ENCODE data around the gene DOCK6.
A peak's percentile ranks its signal among the peaks of the same experiment; 100 is the strongest.
"Not testable (repeated sequence)": the region's sequence is repeated elsewhere in the genome, so short reads cannot be mapped to it uniquely, and the experiment has no call there.

Gene DOCK6

GRCh38 chr19:11196406-11197287 is 65.7 kb downstream of the DOCK6 start:
- DNase-seq (ENCODE audit: low spot score): peak; percentile 52

GRCh38 chr19:11195681-11196080 is 66.6 kb downstream of the DOCK6 start:
- no peak for DNase-seq (ENCODE audit: low spot score)

- no peak for DNase-seq (ENCODE audit: low spot score)
Observed at GRCh38 chr19:11194656-11195558, 67.4 kb downstream of the DOCK6 start.

GRCh38 chr19:11194173-11194572 is 68.2 kb downstream of the DOCK6 start:
- DNase-seq (ENCODE audit: low spot score): no peak

- no peak for DNase-seq (ENCODE audit: low spot score)
Observed at GRCh38 chr19:11192957-11193939, 69.1 kb downstream of the DOCK6 start.

GRCh38 chr19:11191934-11192333 is 70.4 kb downstream of the DOCK6 start:
- DNase-seq (ENCODE audit: low spot score): no peak

- DNase-seq (ENCODE audit: low spot score): peak; percentile 59
Observed at GRCh38 chr19:11191273-11191755, 71.0 kb downstream of the DOCK6 start.

- no peak for DNase-seq (ENCODE audit: low spot score)
Observed at GRCh38 chr19:11190501-11190900, 71.8 kb downstream of the DOCK6 start.

- no peak for DNase-seq (ENCODE audit: low spot score)
Observed at GRCh38 chr19:11187441-11187840, 74.9 kb downstream of the DOCK6 start.

GRCh38 chr19:11182994-11183393 is 79.3 kb downstream of the DOCK6 start:
- DNase-seq (ENCODE audit: low spot score): peak; percentile 47

- peak; percentile 31 for DNase-seq (ENCODE audit: low spot score)
Observed at GRCh38 chr19:11181488-11181887, 80.8 kb downstream of the DOCK6 start.

- DNase-seq (ENCODE audit: low spot score): not testable (repeated sequence)
Observed at GRCh38 chr19:11180975-11181374, 81.3 kb downstream of the DOCK6 start.

GRCh38 chr19:11180346-11180745 is 82.0 kb downstream of the DOCK6 start:
- DNase-seq (ENCODE audit: low spot score): no peak

- DNase-seq (ENCODE audit: low spot score): no peak
Observed at GRCh38 chr19:11179716-11180297, 82.5 kb downstream of the DOCK6 start.

GRCh38 chr19:11179145-11179465 is 83.2 kb downstream of the DOCK6 start:
- DNase-seq (ENCODE audit: low spot score): not testable (repeated sequence)

GRCh38 chr19:11177592-11177991 is 84.7 kb downstream of the DOCK6 start:
- no peak for DNase-seq (ENCODE audit: low spot score)

- no peak for DNase-seq (ENCODE audit: low spot score)
Observed at GRCh38 chr19:11176466-11177193, 85.7 kb downstream of the DOCK6 start.

- DNase-seq (ENCODE audit: low spot score): no peak
Observed at GRCh38 chr19:11175920-11176319, 86.4 kb downstream of the DOCK6 start.

GRCh38 chr19:11174336-11174735 is 88.0 kb downstream of the DOCK6 start:
- no peak for DNase-seq (ENCODE audit: low spot score)

GRCh38 chr19:11173516-11174155 is 88.7 kb downstream of the DOCK6 start:
- DNase-seq (ENCODE audit: low spot score): no peak

Data from hematopoietic multipotent progenitor cell treated with erythropoietin and hydrocortisone succinate and interleukin-3 and kit ligand, for 17 days (in vitro differentiated cells).